Neural cell (in vitro differentiated cells): Measurements from ENCODE around the gene PCMTD2. TPM values are rescaled to one million over a fixed set of nuclear protein-coding genes. Genes with fewer than 3 reads are reported as not detected.
"Not testable (repeated sequence)": the region's sequence is repeated elsewhere in the genome, so short reads cannot be mapped to it uniquely, and the experiment has no call there.

Experiments
- H2AFZ ChIP-seq: fragments of 200-600, 300-800 bp; sonication (generic), shearing (Covaris generic); 2 replicates; pipeline ENCODE4 v1.6.0; 2014; ENCODE audit warnings: low read depth, mild to moderate bottlenecking, antibody characterized with exemption, low read length, moderate library complexity
- H3F3A ChIP-seq: fragments of 200-600 bp; shearing (Covaris generic); 2 replicates; pipeline ENCODE4 v1.6.1; 2016; ENCODE audit warnings: mild to moderate bottlenecking, moderate library complexity, mixed read lengths, antibody characterized with exemption, low read length; ENCODE audit not compliant: insufficient read depth, poor library complexity, severe bottlenecking
- H3K27ac ChIP-seq: fragments of 200-600, 300-800 bp; sonication (generic), shearing (Covaris generic); 2 replicates; pipeline ENCODE4 v1.5.1; 2014; ENCODE audit warnings: mild to moderate bottlenecking, low read length, moderate library complexity
- H3K27me3 ChIP-seq: fragments of 300-800, 200-600 bp; sonication (generic), shearing (Covaris generic); 2 replicates; pipeline ENCODE4 v1.6.0; 2014; ENCODE audit warnings: mild to moderate bottlenecking, low read depth, low read length, moderate library complexity; ENCODE audit not compliant: insufficient read depth
- H3K36me3 ChIP-seq: fragments of 300-800, 200-600 bp; sonication (generic), shearing (Covaris generic); 2 replicates; pipeline ENCODE4 v1.5.1; 2014; ENCODE audit warnings: mild to moderate bottlenecking, antibody characterized with exemption, low read length, moderate library complexity; ENCODE audit not compliant: insufficient read depth
- H3K4me2 ChIP-seq: fragments of 300-800, 200-600 bp; sonication (generic), shearing (Covaris generic); 2 replicates; pipeline ENCODE4 v1.6.0; 2014; ENCODE audit warnings: mild to moderate bottlenecking, low read length
- H3K4me3 ChIP-seq: fragments of 300-800, 200-600 bp; sonication (generic), shearing (Covaris generic); 2 replicates; pipeline ENCODE4 v1.5.1; 2014; ENCODE audit warnings: mild to moderate bottlenecking, low read length, moderate library complexity
- H3K79me2 ChIP-seq: fragments of 200-600 bp; shearing (Covaris generic); replicated peaks from 2 replicates; pipeline ENCODE4 v1.6.0; 2014; ENCODE audit warnings: mild to moderate bottlenecking, low read length, moderate library complexity; ENCODE audit not compliant: insufficient read depth
- H3K9ac ChIP-seq: fragments of 300-800, 200-600 bp; sonication (generic), shearing (Covaris generic); 2 replicates; pipeline ENCODE4 v1.6.1; 2016; ENCODE audit warnings: mild to moderate bottlenecking, low read length, mixed read lengths
- H3K9me2 ChIP-seq: fragments of 200-600 bp; shearing (Covaris generic); 2 replicates; pipeline ENCODE4 v1.6.1; 2016; ENCODE audit warnings: mild to moderate bottlenecking, low read length, mixed read lengths; ENCODE audit not compliant: insufficient read depth
- H3K9me3 ChIP-seq: fragments of 200-600, 300-800 bp; sonication (generic), shearing (Covaris generic); 2 replicates; pipeline ENCODE4 v1.6.1; 2016; ENCODE audit warnings: mild to moderate bottlenecking, mixed run types, low read length, moderate library complexity, mixed read lengths
- H4K20me1 ChIP-seq: fragments of 200-600 bp; shearing (Covaris generic); 2 replicates; pipeline ENCODE4 v1.6.1; 2016; ENCODE audit warnings: mild to moderate bottlenecking, mixed run types; ENCODE audit not compliant: insufficient read depth
- polyA plus RNA-seq: library from polyadenylated mRNA; depleted of rRNA; stranded (reverse); fragments of >200 nt; gene quantifications from 2 replicates; pipeline ENCODE4 v1.2.3, GENCODE V29; 2014
- small RNA-seq, 3 experiments: library from RNA; depleted of rRNA; stranded (forward); fragments of <200 nt; gene quantifications; one replicate each; pipeline ENCODE3, GENCODE V24; 2012

The PCMTD2 gene
- polyA plus RNA-seq, 1 donor from 2014 or later = 270 TPM

- not testable (repeated sequence) for H3K79me2 ChIP-seq, H3K4me3 ChIP-seq, H2AFZ ChIP-seq, H3F3A ChIP-seq, H3K4me2 ChIP-seq, H4K20me1 ChIP-seq, H3K27ac ChIP-seq, H3K9me3 ChIP-seq, H3K9me2 ChIP-seq, H3K36me3 ChIP-seq, H3K9ac ChIP-seq, H3K27me3 ChIP-seq
Observed at GRCh38 chr20:64322031-64322789, 66.7 kb downstream of the PCMTD2 start.

Small RNAs within 50 kb of the gene (small RNA-seq; reads per million reads assigned to genes)
- gene AL137028.2 = 0 reads per million in 3 experiments

Other genes with a start within 250 kb of the PCMTD2 start
- 6.0 and 6.4 TPM in 2 replicates for gene C20orf204, start 219.6 kb upstream of the PCMTD2 start, polyA plus RNA-seq
- gene SOX18, start 206.1 kb upstream of the PCMTD2 start, polyA plus RNA-seq = 0.12 TPM in 1 of 2 replicates, not detected in the other
- 87.7 and 103 TPM in 2 replicates for gene TCEA2, start 192.6 kb upstream of the PCMTD2 start, polyA plus RNA-seq
- gene RGS19, start 176.2 kb upstream of the PCMTD2 start, polyA plus RNA-seq = 2.6 and 3.4 TPM in 2 replicates
- 18.3 and 18.4 TPM in 2 replicates for gene OPRL1, start 175.7 kb upstream of the PCMTD2 start, polyA plus RNA-seq
- gene LKAAEAR1, start 171.3 kb upstream of the PCMTD2 start, polyA plus RNA-seq = 9.3 and 16.3 TPM in 2 replicates
- not detected in 2 replicates for gene NPBWR2, start 148.2 kb upstream of the PCMTD2 start, polyA plus RNA-seq
- gene MYT1, start 91.3 kb upstream of the PCMTD2 start, polyA plus RNA-seq = 35.8 and 42.4 TPM in 2 replicates